GM21619 (cell line): ENCODE measurements around the gene NPAS3.

Source experiments
- ATAC-seq: cut with Tn5 transposase; IDR thresholded peaks from one replicate; pipeline ENCODE4 v1.9.1; 2021; ENCODE audit not compliant: unreplicated experiment

Gene NPAS3

DNA sequence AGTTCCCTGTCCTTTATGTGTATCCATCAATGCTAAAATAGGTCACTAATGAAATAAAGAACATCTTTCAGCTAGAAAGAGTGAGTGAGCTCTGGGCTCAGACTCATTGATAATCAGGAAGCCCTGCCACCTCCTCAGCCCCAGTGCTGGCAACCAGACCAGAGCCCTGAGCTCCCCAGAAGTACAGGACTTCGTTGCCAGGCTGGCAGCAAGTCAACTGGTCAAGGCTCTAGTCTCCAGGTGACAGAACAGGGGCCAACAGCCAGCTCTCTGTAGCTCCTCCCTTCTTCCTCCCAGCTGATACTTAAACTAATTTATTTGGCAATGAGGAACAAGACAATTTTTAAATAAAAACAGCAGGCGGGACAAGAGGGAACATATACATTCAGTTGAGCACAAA is 866.9 kb downstream of the NPAS3 start:
- ATAC-seq, result no peak

DNA sequence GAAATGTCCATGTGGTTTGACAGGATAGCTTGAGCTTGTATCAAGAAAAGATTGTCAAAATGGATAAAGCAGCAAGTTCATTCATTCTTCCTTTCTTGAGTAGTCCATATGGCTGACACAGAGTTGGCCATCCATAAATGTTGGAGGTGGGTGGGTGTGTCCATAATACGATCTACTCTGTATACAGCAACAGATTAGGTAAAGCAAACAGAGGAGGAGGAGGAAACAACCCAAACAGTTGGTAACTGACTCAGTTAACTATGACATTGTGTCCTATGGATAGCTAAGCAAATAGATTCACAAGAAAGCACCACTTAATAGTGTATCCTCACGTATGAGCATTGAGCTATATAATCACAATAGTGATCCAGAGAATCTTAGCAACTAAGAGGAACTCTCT is 868.2 kb downstream of the NPAS3 start:
- ATAC-seq, result no peak

- no peak for ATAC-seq
Measured at GRCh38 chr14:33808187-33808586, 869.5 kb downstream of the NPAS3 start.

DNA sequence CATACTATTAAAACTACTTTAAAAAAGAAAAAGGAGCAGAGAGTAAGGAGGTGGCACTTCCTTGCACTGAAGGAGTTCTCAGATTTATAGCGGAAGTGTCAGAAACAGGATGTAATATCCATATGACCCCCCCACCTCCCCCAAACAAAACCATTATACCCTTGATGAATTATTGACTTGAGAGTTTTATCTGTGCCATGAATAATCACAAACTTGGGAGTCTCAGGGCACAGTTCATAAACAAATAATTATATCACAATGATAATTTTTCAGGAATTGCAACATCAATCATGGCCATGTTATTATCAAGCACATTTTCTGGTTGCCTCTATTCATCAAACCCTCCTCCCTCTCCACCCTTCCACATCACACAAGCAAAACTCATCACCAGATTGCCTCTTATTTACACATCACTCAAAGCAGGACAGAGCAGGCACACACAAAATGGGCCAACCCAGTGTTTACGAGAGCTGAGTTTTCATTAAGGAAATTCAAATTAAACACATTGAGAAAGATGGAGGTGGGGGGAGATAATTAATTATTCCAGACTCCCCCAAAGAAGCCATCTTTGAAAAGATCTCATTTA is 870.8 kb downstream of the NPAS3 start:
- ATAC-seq, result no peak

GRCh38 chr14:33810308-33810707 is 871.6 kb downstream of the NPAS3 start:
- ATAC-seq, result no peak

DNA sequence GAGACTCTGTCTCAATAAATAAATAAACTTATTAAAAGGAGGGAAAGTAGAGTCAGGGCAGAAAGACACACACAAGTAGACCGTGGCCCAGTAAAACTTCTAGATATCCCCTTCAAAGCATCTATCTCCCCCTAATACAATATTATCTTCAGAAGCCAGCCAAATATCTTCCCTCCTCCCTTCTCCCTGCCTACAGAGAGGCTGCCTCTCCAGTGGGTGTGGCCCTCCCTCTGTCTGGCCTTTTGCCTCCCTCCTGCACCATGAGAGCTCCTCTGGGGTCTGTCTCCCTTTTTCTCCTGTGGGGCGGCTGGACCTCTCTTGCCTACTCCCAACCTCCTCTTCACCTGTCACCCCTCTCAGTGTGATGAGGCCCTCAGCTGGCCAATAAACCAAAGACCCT is 873.0 kb downstream of the NPAS3 start:
- ATAC-seq, result no peak

DNA sequence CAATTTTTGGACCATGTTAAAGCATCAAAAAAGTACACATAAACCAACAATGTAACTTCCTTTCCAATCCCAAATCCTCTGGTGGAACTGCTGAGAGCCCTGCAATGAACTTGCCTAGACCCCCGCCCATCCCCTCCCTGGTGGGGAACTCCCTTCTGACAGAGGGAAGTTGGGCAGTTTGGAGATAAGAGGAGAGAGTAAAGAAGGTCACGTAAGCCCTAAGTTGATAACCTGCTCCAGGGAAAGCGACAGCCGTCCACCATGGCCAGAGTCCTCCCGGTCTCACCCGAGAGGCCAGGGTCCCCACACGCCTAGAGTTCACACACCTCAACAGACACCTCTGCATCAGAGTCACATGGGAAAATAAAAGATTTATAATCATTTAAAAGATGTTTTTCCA is 873.5 kb downstream of the NPAS3 start:
- ATAC-seq, result no peak

DNA sequence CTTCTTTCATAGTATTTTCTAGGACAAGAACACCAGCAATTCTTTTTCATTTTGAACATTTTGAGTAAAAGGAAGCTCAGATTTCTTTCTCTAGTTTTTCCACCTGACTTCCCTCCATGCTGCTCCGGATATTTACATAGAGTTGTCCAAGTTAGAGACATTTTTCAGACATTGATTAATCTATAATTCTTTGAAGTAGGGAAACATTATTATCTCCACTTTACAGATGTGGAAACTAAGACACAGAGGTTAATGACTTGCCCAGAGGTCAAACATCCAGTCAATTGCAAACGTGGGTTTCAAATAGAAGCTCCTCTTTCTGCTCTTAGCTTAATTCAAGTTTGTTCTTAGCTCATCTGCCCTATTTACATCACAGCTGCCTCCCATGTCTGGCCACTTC is 873.9 kb downstream of the NPAS3 start:
- no peak for ATAC-seq

GRCh38 chr14:33814010-33814409 is 875.3 kb downstream of the NPAS3 start:
- ATAC-seq, result no peak

DNA sequence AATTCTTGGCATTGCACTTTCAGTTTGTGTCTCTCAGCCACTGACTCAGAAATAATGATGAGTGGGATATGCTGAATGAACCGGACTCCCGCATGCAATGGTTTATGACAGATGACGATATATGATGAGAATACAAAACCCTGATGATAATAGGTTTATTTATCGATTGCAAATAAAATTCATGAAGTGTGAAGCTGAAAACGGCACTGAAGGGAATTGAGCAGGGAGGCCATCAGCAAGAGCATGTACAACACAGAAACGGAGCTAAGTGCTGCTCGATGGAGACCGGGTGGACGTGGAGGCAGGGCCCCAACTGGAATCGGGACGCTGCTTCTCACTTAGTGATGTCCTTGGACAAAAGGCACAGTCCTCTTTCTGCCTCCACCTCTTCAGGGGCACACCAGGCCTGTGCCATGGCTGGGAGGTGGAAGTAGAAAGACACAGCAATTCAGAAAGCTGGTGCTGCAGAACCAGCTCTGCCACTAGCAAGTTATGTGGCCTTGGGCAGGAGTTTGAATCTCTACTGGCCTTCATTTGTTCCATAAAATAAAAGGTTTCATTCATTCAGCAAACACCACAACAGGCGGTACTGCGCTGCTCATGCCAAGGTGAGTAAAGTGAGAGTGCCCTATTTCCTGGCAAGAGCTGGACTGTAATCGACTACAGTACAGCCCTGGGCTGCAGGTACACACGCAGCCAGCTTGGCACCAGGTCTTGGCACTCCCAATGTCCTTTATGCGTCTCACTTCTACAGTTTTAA is 895.2 kb downstream of the NPAS3 start:
- no peak for ATAC-seq

- ATAC-seq, result no peak
Measured at GRCh38 chr14:33834466-33835260, 896.0 kb downstream of the NPAS3 start.

DNA sequence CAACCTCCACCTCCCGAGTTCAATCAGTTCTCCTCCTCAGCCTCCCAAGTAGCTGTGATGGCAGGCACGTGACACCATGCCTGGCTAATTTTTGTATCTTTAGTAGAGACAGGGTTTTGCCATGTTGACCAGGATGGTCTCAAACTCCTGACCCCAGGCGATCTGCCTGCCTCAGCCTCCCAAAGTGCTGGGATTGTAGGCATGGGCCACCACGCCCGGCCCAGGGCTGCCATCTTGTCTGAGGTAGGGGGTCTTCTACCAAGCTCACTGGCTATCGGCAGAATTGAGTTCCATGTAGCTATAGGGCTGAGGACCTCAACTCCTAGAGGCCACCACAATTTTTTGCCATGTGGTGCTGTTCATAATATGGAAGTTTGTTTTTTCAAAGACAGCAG is 896.6 kb downstream of the NPAS3 start:
- ATAC-seq, result no peak

DNA sequence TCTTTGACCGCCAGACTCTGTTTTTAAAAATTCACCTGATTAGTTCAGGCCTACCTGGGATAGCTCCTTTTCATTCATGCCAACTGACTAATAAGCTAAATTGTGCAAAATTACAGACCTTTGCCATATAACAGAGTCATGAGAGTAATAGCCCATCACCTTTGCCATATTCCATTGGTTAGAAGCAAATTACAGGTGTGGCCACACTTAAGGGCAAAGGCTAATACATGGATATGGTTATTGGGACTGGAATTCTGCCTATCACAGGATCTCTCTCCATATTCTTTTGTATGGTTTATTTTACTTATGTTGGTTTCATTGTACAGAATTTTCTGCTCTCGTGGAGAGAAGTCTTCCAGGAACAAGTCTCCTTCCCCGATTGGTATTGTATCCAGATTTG is 897.0 kb downstream of the NPAS3 start:
- no peak for ATAC-seq

- no peak for ATAC-seq
Measured at GRCh38 chr14:33836203-33836899, 897.7 kb downstream of the NPAS3 start.

- no peak for ATAC-seq
Measured at GRCh38 chr14:33836900-33837577, 898.4 kb downstream of the NPAS3 start.

- no peak for ATAC-seq
Measured at GRCh38 chr14:33837943-33838683, 899.4 kb downstream of the NPAS3 start.

GRCh38 chr14:33839193-33840076 is 900.8 kb downstream of the NPAS3 start:
- ATAC-seq, result peak; percentile 55

DNA sequence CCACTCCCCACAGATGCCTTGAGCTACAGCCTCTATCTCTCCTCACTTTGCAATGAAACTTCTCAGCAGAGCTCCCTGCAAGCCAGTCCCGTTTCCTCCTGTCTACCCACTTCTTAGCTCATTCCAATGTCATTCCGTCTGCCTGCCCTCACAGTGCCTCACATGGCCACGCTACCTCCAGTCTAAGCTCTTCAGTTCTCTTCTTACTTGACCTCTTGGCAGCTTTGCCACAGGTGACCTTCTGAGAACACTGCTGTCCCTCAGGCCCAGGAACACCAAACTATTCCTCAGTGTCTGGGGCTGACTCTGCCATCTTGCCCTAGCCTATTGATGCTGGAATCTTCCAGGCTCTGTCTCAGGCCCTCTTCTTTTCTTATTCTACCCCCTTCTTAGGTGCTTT is 902.1 kb downstream of the NPAS3 start:
- no peak for ATAC-seq

- ATAC-seq, result no peak
Measured at GRCh38 chr14:33842299-33842698, 903.6 kb downstream of the NPAS3 start.
